ENCODE measurements around the gene TNFRSF14. TPM values are rescaled to one million over a fixed set of nuclear protein-coding genes. Genes with fewer than 3 reads are reported as not detected.

TNFRSF14 gene
- total RNA-seq, 4 donors from 2014 or later = 3.4 to 11.5 (median 5.0) TPM

DNA sequence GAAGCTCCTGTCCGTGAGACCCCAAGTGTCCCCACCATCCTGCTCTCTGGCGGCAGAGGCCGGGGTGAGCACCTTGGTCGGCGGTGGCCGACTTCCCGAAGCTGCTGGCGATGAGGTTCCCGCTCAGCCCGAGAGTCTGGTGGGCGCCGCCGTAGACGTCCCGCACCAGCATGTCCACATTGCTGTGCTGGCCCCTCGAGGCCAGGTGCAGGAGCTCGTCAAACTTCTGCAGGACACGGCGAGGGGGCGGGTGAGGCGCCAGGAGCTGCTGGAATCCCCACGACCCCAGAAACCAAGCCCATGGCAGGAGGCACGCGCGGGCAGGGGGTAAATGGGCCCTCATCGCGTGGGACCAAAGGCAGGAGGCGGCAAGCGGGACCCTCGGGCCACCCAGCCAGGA is 36.4 kb upstream of the TNFRSF14 start:
- H3K36me3 ChIP-seq = peaks cover 0 to 71% of the 10 kb centered on the region in 2 donors
- in situ Hi-C loops (cut with MboI; ENCODE audit: low sequenced_read_pairs in 4 of 4) = no loop called here
- TF ChIP-seq, protein P1, sequence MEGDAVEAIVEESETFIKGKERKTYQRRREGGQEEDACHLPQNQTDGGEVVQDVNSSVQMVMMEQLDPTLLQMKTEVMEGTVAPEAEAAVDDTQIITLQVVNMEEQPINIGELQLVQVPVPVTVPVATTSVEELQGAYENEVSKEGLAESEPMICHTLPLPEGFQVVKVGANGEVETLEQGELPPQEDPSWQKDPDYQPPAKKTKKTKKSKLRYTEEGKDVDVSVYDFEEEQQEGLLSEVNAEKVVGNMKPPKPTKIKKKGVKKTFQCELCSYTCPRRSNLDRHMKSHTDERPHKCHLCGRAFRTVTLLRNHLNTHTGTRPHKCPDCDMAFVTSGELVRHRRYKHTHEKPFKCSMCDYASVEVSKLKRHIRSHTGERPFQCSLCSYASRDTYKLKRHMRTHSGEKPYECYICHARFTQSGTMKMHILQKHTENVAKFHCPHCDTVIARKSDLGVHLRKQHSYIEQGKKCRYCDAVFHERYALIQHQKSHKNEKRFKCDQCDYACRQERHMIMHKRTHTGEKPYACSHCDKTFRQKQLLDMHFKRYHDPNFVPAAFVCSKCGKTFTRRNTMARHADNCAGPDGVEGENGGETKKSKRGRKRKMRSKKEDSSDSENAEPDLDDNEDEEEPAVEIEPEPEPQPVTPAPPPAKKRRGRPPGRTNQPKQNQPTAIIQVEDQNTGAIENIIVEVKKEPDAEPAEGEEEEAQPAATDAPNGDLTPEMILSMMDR (IDR thresholded peaks at IDR 0.05 in 4 of 5, conservative IDR thresholded peaks at IDR 0.05 in 1 of 5) = no peak
- TF ChIP-seq POLR2A (IDR thresholded peaks at IDR 0.05) = no peak
- ATAC-seq (no peak), DNase-seq (no peak)
- H3K27ac ChIP-seq = no peak overlapping the region
- peaks cover 20 to 21% of the 10 kb centered on the region in 2 donors for H3K4me1 ChIP-seq
- no peak overlapping the region for H3K4me3 ChIP-seq
- intact Hi-C loops (cut with DNase I; ENCODE audit: low total_unique reads) = no loop called here
- no peaks in the 10 kb centered on the region for H3K9me3 ChIP-seq
- H3K27me3 ChIP-seq = no peaks in the 10 kb centered on the region

DNA sequence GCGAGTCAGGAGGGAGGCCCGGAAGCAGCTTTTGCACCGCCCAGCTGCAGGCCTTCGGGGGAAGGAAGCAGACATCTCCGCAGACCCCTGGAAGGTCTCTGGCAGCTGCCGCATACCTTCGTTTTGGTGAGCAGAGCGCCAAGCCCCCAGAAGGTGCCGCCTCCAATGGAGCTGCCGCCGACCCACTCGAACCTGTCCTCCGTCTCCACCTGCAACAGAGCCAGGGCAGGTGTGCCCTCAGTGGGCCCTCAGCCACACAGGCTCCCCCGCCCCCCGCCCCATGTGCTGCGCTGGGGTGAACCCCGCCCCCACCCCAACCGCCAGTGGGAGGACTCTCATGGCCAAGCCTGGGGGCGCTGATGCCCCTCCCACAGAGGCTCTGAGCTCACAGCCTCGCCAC is 36.0 kb upstream of the TNFRSF14 start:
- peaks cover 24 to 26% of the 10 kb centered on the region in 2 donors for H3K4me1 ChIP-seq
- no peak for TF ChIP-seq POLR2A (IDR thresholded peaks at IDR 0.05)
- TF ChIP-seq, protein P1 (IDR thresholded peaks at IDR 0.05 in 4 of 5, conservative IDR thresholded peaks at IDR 0.05 in 1 of 5) = no peak
- H3K27ac ChIP-seq = no peak overlapping the region
- no peaks in the 10 kb centered on the region for H3K9me3 ChIP-seq
- peaks cover 0 to 67% of the 10 kb centered on the region in 2 donors for H3K36me3 ChIP-seq
- DNase-seq (no peak), ATAC-seq (no peak)
- H3K27me3 ChIP-seq = no peaks in the 10 kb centered on the region
- H3K4me3 ChIP-seq = no peak overlapping the region
- in situ Hi-C loops (cut with MboI; ENCODE audit: low sequenced_read_pairs in 4 of 4) = no loop called here
- intact Hi-C loops (cut with DNase I; ENCODE audit: low total_unique reads) = no loop called here

DNA sequence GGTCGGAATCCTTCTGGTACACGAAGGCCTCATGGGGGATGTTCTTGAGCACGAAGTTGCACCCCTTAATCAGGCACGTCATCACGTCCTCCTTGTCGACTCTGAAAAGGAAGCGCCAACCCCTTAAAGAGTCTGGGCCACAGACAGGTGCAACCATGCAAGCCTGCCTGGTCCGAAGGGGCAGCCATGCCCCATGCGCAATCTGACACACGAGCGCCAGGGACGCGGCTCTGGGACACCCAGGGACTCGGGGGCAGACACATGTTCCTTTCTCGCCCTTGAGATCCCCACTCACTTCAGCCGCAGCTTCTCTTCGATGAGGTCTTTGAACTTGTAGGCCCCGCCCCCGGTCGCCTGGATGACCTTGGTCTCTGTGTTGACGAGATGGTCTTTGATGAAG is 35.4 kb upstream of the TNFRSF14 start:
- no peak for ATAC-seq
- peaks cover 0 to 61% of the 10 kb centered on the region in 2 donors for H3K36me3 ChIP-seq
- H3K27me3 ChIP-seq = no peaks in the 10 kb centered on the region
- in situ Hi-C loops (cut with MboI; ENCODE audit: low sequenced_read_pairs in 4 of 4) = no loop called here
- H3K4me3 ChIP-seq = no peak overlapping the region
- peaks cover 29 to 30% of the 10 kb centered on the region in 2 donors for H3K4me1 ChIP-seq
- DNase-seq = no peak
- no peak overlapping the region for H3K27ac ChIP-seq
- intact Hi-C loops (cut with DNase I; ENCODE audit: low total_unique reads) = no loop called here
- H3K9me3 ChIP-seq = no peaks in the 10 kb centered on the region
- no peak for TF ChIP-seq POLR2A (IDR thresholded peaks at IDR 0.05)
- TF ChIP-seq, protein P1 (IDR thresholded peaks at IDR 0.05 in 4 of 5, conservative IDR thresholded peaks at IDR 0.05 in 1 of 5) = no peak

DNA sequence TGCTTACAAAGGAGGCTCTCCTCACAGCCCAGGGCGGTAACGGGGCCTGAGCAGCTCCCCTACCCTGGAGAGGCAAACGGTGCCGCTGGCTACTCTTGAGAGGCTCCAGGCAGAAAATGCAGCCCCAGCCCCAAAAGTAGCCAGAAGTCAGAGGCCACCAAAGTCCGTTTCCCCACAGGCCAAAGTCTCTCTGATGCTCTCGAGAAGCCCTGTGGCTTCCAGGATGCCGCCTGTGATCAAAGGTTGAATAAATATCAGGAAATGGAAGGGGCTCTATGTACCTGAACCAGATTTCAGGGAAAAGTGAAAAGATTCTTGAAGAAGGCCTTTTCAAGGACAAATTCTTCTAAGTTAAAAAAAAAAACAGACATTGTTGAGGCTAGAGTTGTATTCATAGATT is 33.9 kb upstream of the TNFRSF14 start:
- Histone ChIP-seq H3K4me1 (peaks cover 36 to 39% of the 10 kb centered on the region in 2 donors), H3K9me3 (no peaks in the 10 kb centered on the region), H3K4me3 (no peak overlapping the region), H3K36me3 (peaks cover 0 to 46% of the 10 kb centered on the region in 2 donors), H3K27ac (peak overlapping the region in 1 of 4 donors; percentile 88), H3K27me3 (no peaks in the 10 kb centered on the region)
- DNase-seq (no peak), ATAC-seq (no peak)
- intact Hi-C loops (cut with DNase I; ENCODE audit: low total_unique reads) = no loop called here
- in situ Hi-C loops (cut with MboI; ENCODE audit: low sequenced_read_pairs in 4 of 4) = no loop called here
- TF ChIP-seq, protein P1 (IDR thresholded peaks at IDR 0.05 in 4 of 5, conservative IDR thresholded peaks at IDR 0.05 in 1 of 5) = no peak
- no peak for TF ChIP-seq POLR2A (IDR thresholded peaks at IDR 0.05)
